ENCODE data around the gene LPAR3.
"Not testable (repeated sequence)": the region's sequence is repeated elsewhere in the genome, so short reads cannot be mapped to it uniquely, and the experiment has no call there.

LPAR3 gene

GRCh38 chr1:84892705-84893618 is at the start of gene LPAR3:
TSS of gene LPAR3 (minus strand) at chr1:84893206. CDS start at chr1:84866120, 27,086 bp downstream.
- DNase-seq (ENCODE audit: low read depth) = no peak

GRCh38 chr1:84941843-84942242 is 48.8 kb upstream of the LPAR3 start:
- no peak for DNase-seq (ENCODE audit: low read depth)

GRCh38 chr1:84940481-84940880 is 47.5 kb upstream of the LPAR3 start:
- no peak for DNase-seq (ENCODE audit: low read depth)

- no peak for DNase-seq (ENCODE audit: low read depth)
Observed at GRCh38 chr1:84939761-84940160, 46.8 kb upstream of the LPAR3 start.

- DNase-seq (ENCODE audit: low read depth) = no peak
Observed at GRCh38 chr1:84939151-84939550, 46.1 kb upstream of the LPAR3 start.

- DNase-seq (ENCODE audit: low read depth) = peak; percentile 17
Observed at GRCh38 chr1:84936116-84936810, 43.3 kb upstream of the LPAR3 start.

- DNase-seq (ENCODE audit: low read depth) = no peak
Observed at GRCh38 chr1:84933011-84933611, 40.1 kb upstream of the LPAR3 start.

GRCh38 chr1:84930831-84931230 is 37.8 kb upstream of the LPAR3 start:
- DNase-seq (ENCODE audit: low read depth) = no peak

GRCh38 chr1:84930329-84930728 is 37.3 kb upstream of the LPAR3 start:
- DNase-seq (ENCODE audit: low read depth) = no peak

GRCh38 chr1:84929581-84929980 is 36.6 kb upstream of the LPAR3 start:
- no peak for DNase-seq (ENCODE audit: low read depth)

GRCh38 chr1:84928979-84929378 is 36.0 kb upstream of the LPAR3 start:
- DNase-seq (ENCODE audit: low read depth) = no peak

GRCh38 chr1:84923317-84923716 is 30.3 kb upstream of the LPAR3 start:
- DNase-seq (ENCODE audit: low read depth) = no peak

- DNase-seq (ENCODE audit: low read depth) = no peak
Observed at GRCh38 chr1:84920159-84920558, 27.2 kb upstream of the LPAR3 start.

- DNase-seq (ENCODE audit: low read depth) = no peak
Observed at GRCh38 chr1:84919461-84919970, 26.5 kb upstream of the LPAR3 start.

GRCh38 chr1:84918726-84919336 is 25.8 kb upstream of the LPAR3 start:
- DNase-seq (ENCODE audit: low read depth) = no peak

- DNase-seq (ENCODE audit: low read depth) = no peak
Observed at GRCh38 chr1:84916897-84917296, 23.9 kb upstream of the LPAR3 start.

GRCh38 chr1:84913555-84913892 is 20.5 kb upstream of the LPAR3 start:
- no peak for DNase-seq (ENCODE audit: low read depth)

GRCh38 chr1:84912726-84913554 is 19.9 kb upstream of the LPAR3 start:
- no peak for DNase-seq (ENCODE audit: low read depth)

GRCh38 chr1:84908746-84909464 is 15.9 kb upstream of the LPAR3 start:
- DNase-seq (ENCODE audit: low read depth) = not testable (repeated sequence)

GRCh38 chr1:84907095-84907827 is 14.3 kb upstream of the LPAR3 start:
- no peak for DNase-seq (ENCODE audit: low read depth)
